HUES48 (cell line): ENCODE results near the gene MACROD2.
"Not testable (repeated sequence)": the region's sequence is repeated elsewhere in the genome, so short reads cannot be mapped to it uniquely, and the experiment has no call there.

Experiments
- H3K27ac ChIP-seq: one replicate; pipeline ENCODE4 v1.7.0; 2013; ENCODE audit warnings: low read depth, low read length, inconsistent platforms
- H3K27me3 ChIP-seq: 2 replicates; pipeline ENCODE4 v1.6.1; 2013; ENCODE audit warnings: mild to moderate bottlenecking, low read length; ENCODE audit not compliant: control insufficient read depth, insufficient read depth
- H3K36me3 ChIP-seq: 2 replicates; pipeline ENCODE4 v1.6.1; 2013; ENCODE audit warnings: low read length; ENCODE audit not compliant: control insufficient read depth, insufficient read depth
- H3K4me1 ChIP-seq: 2 replicates; pipeline ENCODE4 v1.6.1; 2013; ENCODE audit warnings: mild to moderate bottlenecking, low read length; ENCODE audit not compliant: control insufficient read depth, insufficient read depth
- H3K4me3 ChIP-seq: 2 replicates; pipeline ENCODE4 v1.5.1; 2013; ENCODE audit warnings: mild to moderate bottlenecking, low read depth, low read length
- H3K9ac ChIP-seq: 2 replicates; pipeline ENCODE4 v1.6.1; 2013; ENCODE audit warnings: mild to moderate bottlenecking, low read depth, low read length, moderate library complexity
- H3K9me3 ChIP-seq: 2 replicates; pipeline ENCODE4 v1.6.1; 2013; ENCODE audit warnings: low read length; ENCODE audit not compliant: control insufficient read depth, insufficient read depth

MACROD2 gene

DNA sequence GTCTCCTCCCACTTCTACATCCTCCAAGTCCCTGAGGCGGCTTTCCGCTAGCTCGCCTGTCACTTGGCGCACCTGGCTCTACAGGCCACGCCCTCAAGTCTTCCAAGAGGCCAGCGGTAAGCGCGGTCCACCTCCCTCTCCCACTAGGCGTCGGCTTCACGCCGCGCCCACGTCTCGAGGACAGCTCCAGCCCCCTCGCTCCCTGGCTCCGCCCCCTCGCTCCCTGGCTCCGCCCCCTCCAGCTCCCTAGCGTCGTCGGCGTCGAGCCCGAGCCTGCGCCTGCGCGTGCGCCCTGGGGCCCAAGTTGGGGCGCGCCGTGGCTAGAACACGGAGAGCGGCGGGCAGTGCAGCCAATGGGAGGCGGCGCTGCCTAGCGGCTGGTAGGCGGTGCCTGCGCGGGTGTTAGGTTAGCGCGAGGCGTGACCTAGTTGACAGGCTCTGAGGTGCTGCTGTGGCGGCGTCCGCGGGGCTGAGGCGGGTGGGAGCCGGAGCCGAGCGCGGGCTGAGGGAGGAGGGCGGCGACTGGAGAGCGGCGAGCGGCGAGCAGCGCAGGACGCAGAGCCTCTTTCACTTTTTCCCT lies at the start of gene MACROD2:
Gene MACROD2, plus strand, starts transcription at position 431 of the 580 bp plus-strand sequence.
- Histone ChIP-seq H3K27me3 (peaks cover 15% of the 10 kb centered on the region), H3K4me1 (peaks cover 6% of the 10 kb centered on the region), H3K4me3 (peak within 1 kb of the TSS; percentile 77), H3K36me3 (no peaks in the 10 kb centered on the region), H3K9me3 (no peaks in the 10 kb centered on the region), H3K27ac (no peak within 1 kb of the TSS), H3K9ac (no peak within 1 kb of the TSS)

DNA sequence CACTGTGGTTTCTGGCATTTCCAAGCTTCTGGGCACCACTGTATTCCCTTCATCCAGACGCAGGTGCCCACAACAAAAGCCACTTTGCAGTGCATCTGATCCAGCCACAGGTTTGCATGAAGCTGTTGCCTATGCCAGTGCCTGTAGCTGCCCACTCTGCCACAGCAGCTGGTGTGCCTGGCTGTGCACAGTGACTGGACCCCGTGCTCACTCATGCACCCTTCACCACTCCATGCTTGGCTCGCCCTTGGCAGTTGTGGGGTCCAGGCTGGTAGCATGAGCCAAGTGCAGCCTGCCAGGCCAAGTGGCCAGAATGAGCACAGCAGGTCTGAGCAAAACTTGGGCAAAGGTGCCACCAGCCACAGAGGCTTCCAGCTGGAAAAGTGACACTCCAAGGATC lies 47.6 kb upstream of the MACROD2 start:
- no peaks in the 10 kb centered on the region for H3K27me3 ChIP-seq
- H3K4me1 ChIP-seq = no peaks in the 10 kb centered on the region
- no peak overlapping the region for H3K9ac ChIP-seq

DNA sequence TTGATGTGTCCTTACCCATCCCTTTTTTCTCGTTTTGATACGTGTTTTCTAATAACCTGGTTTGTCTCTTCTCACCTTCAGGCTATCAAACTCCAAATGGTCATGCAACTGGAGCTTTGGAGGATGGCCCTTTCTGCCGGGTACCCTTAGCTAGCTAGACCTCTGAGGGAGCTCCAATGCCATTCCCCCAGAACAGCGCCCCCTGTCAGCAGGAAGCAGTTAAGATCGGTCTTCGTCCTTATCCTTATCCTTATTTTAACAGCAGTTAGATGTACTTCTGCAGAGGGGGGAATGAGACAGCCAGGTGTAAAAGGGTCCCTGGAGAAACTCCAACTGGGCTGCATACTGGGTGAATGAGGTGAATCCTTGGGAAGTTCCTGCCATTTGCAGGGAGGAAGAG lies 42.1 kb upstream of the MACROD2 start:
- H3K9me3 ChIP-seq = no peaks in the 10 kb centered on the region
- no peak overlapping the region for H3K9ac ChIP-seq
- H3K36me3 ChIP-seq = no peaks in the 10 kb centered on the region
- no peak overlapping the region for H3K27ac ChIP-seq
- H3K27me3 ChIP-seq = no peaks in the 10 kb centered on the region
- H3K4me3 ChIP-seq = no peak overlapping the region
- H3K4me1 ChIP-seq = no peaks in the 10 kb centered on the region

More for the DNA sequence above, 47.6 kb upstream of the MACROD2 start:
- Histone ChIP-seq H3K9me3 (no peaks in the 10 kb centered on the region), H3K27ac (no peak overlapping the region), H3K4me3 (no peak overlapping the region), H3K36me3 (no peaks in the 10 kb centered on the region)

DNA sequence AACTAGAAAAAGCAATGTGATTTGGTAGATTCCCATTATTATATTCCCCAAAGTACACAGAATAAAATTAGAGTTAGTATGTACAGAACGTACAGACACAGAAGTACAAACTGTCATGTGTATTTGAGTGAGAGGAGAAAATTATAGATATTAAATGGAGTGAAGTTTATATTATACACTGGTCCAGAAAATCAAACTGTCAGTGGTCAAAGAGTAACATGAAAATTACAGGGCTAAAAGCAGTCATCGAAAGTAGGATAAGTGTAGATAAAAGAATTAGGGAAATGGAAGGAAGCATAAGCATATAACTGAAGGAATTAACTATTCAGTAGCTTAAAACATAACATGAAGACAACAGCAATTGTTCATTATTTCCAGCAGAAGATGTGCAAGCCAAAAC lies 35.2 kb upstream of the MACROD2 start:
- Histone ChIP-seq H3K36me3 (no peaks in the 10 kb centered on the region), H3K9ac (no peak overlapping the region), H3K4me3 (no peak overlapping the region), H3K9me3 (no peaks in the 10 kb centered on the region), H3K27ac (no peak overlapping the region), H3K27me3 (no peaks in the 10 kb centered on the region), H3K4me1 (no peaks in the 10 kb centered on the region)

DNA sequence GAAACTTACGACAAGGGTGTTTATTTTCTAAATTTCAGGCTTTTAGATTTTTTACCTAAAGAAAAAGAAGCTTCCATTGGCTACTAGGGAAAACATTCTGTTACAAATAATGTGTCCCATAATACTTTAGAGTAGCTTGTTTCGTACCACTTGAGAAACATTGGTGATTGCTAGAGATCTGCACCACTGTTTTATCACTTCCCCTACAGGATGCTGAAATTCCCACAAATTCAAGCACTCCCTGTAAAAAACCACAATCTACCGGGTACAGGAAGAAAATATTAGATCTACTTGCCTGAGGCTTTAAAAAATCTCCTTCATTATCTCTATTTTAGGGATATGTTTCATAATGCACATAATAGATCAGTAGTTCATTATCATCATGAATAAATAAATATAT lies 34.8 kb upstream of the MACROD2 start:
- Histone ChIP-seq H3K9me3 (no peaks in the 10 kb centered on the region), H3K9ac (no peak overlapping the region), H3K4me1 (no peaks in the 10 kb centered on the region), H3K27me3 (no peaks in the 10 kb centered on the region), H3K4me3 (no peak overlapping the region), H3K36me3 (no peaks in the 10 kb centered on the region), H3K27ac (no peak overlapping the region)

DNA sequence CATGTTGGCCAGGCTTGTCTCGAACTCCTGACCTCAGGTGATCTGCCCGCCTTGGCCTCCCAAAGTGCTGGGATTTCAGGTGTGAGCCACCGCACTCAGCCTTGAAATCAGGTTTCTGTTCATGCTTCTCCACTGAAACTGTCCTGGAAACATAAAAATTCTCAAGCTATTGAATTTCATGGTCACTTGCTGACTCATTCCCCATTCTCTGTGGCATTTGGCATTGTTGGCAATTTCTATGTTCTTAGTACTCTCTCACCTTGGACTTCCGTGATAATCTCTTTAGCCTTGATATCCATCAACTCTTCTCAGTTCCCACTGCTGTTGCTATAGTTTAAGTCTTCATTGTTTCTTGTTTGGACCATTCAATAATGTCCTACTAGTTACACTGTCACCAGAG lies 11.1 kb upstream of the MACROD2 start:
- Histone ChIP-seq H3K9me3 (no peaks in the 10 kb centered on the region), H3K4me3 (no peak overlapping the region), H3K27ac (no peak overlapping the region), H3K9ac (no peak overlapping the region), H3K27me3 (no peaks in the 10 kb centered on the region), H3K36me3 (no peaks in the 10 kb centered on the region), H3K4me1 (no peaks in the 10 kb centered on the region)

DNA sequence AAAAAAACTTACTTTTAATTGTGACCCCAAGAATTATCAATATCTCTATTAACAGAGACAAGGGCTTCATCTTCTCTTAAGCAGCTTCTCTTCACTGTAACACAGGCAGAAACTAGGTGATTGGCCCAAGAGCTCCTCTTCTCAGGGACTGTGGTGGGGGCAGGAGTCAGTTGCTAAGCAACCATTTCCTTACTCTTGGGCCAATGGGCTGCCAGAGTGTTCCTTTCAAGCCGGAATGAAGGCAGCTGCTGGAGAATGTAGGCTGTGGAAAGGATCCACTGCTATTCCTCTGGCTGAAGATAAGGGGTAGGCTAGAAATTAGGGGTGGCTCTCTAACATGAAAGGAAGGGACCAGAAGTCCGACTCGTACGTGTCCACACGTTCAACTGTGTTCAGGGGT lies 4.9 kb upstream of the MACROD2 start, which contains the start of gene SEL1L2:
Gene SEL1L2, minus strand, starts transcription at position 150 of the 400 bp plus-strand sequence. Its CDS starts 80 bp downstream, at position 70.
- no peaks in the 10 kb centered on the region for H3K36me3 ChIP-seq
- no peak within 1 kb of the TSS for H3K4me3 ChIP-seq

DNA sequence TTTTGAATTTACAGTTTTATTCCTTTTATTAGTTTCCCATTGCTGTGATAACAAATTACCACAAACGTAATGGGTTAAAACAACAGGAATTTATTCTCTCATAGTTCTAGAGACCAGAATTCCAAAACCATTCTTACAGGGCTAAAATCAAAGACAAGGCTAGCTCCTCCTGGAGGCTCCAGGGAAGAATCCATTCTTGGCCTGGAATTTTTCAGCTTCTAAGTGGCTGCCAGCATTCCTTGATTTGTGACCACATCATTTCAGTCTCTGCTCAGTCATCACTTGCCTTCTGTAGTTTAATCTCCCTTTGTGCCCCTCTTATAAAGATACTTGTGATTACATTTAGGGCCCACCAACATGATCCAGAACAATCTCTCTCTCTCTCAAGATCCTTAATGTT lies 4.0 kb upstream of the MACROD2 start:
- no peaks in the 10 kb centered on the region for H3K36me3 ChIP-seq
- H3K4me3 ChIP-seq = no peak overlapping the region
- no peaks in the 10 kb centered on the region for H3K9me3 ChIP-seq
- H3K27me3 ChIP-seq = peaks cover 5% of the 10 kb centered on the region
- no peak overlapping the region for H3K27ac ChIP-seq
- no peak overlapping the region for H3K9ac ChIP-seq
- peaks cover 7% of the 10 kb centered on the region for H3K4me1 ChIP-seq

More for the DNA sequence above, 4.9 kb upstream of the MACROD2 start, which contains the start of gene SEL1L2:
- Histone ChIP-seq H3K9ac (no peak within 1 kb of the TSS), H3K27ac (no peak within 1 kb of the TSS), H3K27me3 (no peaks in the 10 kb centered on the region), H3K4me1 (peaks cover 7% of the 10 kb centered on the region), H3K9me3 (no peaks in the 10 kb centered on the region)

DNA sequence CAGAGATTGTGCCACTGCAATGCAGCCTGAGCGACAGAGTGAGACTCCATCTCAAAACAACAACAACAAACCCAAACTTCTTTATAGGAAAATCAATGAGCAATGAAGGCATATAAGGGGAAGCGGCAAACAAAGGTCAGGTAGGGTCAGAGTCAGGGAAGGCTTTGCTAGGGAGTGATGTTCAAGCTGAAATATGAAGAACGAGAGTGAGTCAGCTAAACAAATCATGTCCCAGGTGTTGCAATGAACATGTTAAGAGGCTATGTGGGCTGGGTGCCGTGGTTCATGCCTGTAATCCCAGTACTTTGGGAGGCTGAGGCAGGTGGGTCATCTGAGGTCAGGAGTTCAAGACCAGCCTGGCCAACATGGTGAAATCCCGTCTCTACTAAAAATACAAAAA lies 3.4 kb upstream of the MACROD2 start:
- not testable (repeated sequence) for H3K9ac ChIP-seq, H3K4me3 ChIP-seq, H3K4me1 ChIP-seq, H3K27ac ChIP-seq, H3K9me3 ChIP-seq, H3K36me3 ChIP-seq
- peaks cover 12% of the 10 kb centered on the region for H3K27me3 ChIP-seq

DNA sequence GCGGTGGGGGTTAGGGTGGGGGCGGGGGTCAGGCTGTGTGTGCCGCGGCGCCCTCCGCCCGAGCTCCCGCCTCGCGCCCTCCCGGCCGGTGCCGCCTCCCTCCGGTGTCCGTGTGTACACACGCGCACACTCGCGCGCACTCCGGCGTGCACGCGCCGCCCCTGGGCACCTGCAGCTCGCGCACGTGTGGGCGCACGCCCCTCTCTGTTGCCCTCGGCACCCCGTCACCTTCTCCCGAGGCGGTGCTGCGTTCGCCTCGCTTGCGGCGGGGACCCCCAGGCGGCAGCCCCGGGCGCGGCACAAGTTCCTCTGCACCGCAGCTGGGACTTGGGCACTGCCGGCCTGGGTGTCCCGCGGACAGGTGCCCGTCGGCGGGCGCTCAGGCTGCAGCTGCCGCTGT lies 525 bp downstream of the MACROD2 start:
- peaks cover under 1% of the 10 kb centered on the region; the same call in 1 of the 2 replicates for H3K4me1 ChIP-seq
- H3K9me3 ChIP-seq = no peaks in the 10 kb centered on the region
- H3K9ac ChIP-seq = no peak overlapping the region
- no peaks in the 10 kb centered on the region for H3K36me3 ChIP-seq
- H3K27me3 ChIP-seq = peaks cover 15% of the 10 kb centered on the region
- peak overlapping the region; percentile 77 for H3K4me3 ChIP-seq
- H3K27ac ChIP-seq = no peak overlapping the region

DNA sequence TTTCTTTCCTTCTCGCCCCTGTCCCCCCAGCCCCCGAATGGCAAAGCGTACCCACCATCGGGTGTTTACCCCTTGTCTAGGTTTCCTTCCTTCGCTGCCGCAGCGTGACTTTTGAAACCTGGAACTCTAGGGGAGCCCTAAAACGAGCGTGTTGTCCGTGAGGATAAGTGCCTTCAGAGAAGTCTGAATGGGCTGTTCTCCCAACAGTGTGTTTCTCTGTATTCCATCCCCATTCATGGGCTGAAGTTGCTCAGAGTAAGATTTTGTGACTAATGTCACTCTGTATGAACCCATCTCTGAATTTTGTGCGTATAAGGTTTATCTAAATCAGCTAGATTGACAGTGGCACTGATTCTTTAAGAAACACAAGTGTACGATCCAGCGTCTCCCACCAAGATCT lies 949 bp downstream of the MACROD2 start:
- no peak overlapping the region for H3K9ac ChIP-seq
- H3K4me3 ChIP-seq = peak overlapping the region; percentile 77

More for the DNA sequence above, 949 bp downstream of the MACROD2 start:
- H3K9me3 ChIP-seq = no peaks in the 10 kb centered on the region
- H3K36me3 ChIP-seq = no peaks in the 10 kb centered on the region
- H3K27ac ChIP-seq = no peak overlapping the region
- no peaks in the 10 kb centered on the region for H3K4me1 ChIP-seq
- H3K27me3 ChIP-seq = peaks cover 15% of the 10 kb centered on the region
